Liver (tissue), 9 donors: Measurements from ENCODE around the gene DEFB118. TPM values are rescaled to one million over a fixed set of nuclear protein-coding genes. Genes with fewer than 3 reads are reported as not detected.
"Not testable (repeated sequence)": the region's sequence is repeated elsewhere in the genome, so short reads cannot be mapped to it uniquely, and the experiment has no call there.

Source experiments
- DNase-seq: peaks from one replicate; pipeline ENCODE4 v3.0.0-alpha.2; 2017; ENCODE audit warnings: low spot score
- H3K27ac ChIP-seq, 2 donors: one replicate each; pipeline ENCODE4 v1.7.0; 2013; ENCODE audit warnings: inconsistent platforms in 2 of 2, low read length in 2 of 2, control low read depth in 1 of 2, low read depth in 1 of 2, mild to moderate bottlenecking in 1 of 2
- H3K27me3 ChIP-seq, 4 donors: one replicate each; pipeline versions ENCODE4 v1.6.1 to v1.7.0; 2013; ENCODE audit warnings: low read length in 3 of 4, inconsistent platforms in 1 of 4, mild to moderate bottlenecking in 1 of 4, moderate library complexity in 1 of 4; ENCODE audit not compliant: control insufficient read depth in 4 of 4, insufficient read depth in 4 of 4
- H3K36me3 ChIP-seq, 4 donors: one replicate each; pipeline versions ENCODE4 v1.6.1 to v1.7.0; 2013; ENCODE audit warnings: low read length in 3 of 4, mild to moderate bottlenecking in 3 of 4, low read depth in 1 of 4, moderate library complexity in 1 of 4; ENCODE audit not compliant: control insufficient read depth in 4 of 4, insufficient read depth in 3 of 4
- H3K4me1 ChIP-seq, 4 donors: one replicate each; pipeline versions ENCODE4 v1.6.1 to v1.7.0; 2013; ENCODE audit warnings: low read length in 3 of 4, mild to moderate bottlenecking in 3 of 4, moderate library complexity in 1 of 4; ENCODE audit not compliant: control insufficient read depth in 4 of 4, insufficient read depth in 4 of 4
- H3K4me3 ChIP-seq, 3 donors: one replicate each; pipeline versions ENCODE4 v1.6.1 to v1.7.0; 2013; ENCODE audit warnings: low read length in 3 of 3, control low read depth in 1 of 3, low read depth in 1 of 3, mild to moderate bottlenecking in 1 of 3
- H3K9ac ChIP-seq, 2 donors: one replicate each; pipeline ENCODE4 v1.7.0; 2013; ENCODE audit warnings: low read length in 2 of 2, mild to moderate bottlenecking in 2 of 2, moderate library complexity in 2 of 2, control low read depth in 1 of 2, low read depth in 1 of 2
- H3K9me3 ChIP-seq, 4 donors: one replicate each; pipeline versions ENCODE4 v1.6.1 to v1.7.0; 2013; ENCODE audit warnings: low read length in 3 of 4; ENCODE audit not compliant: control insufficient read depth in 4 of 4
- EGR1 ChIP-seq, 2 donors: IDR thresholded peaks; 2 replicates each; pipeline ENCODE4 v1.6.1; 2016 to 2018; ENCODE audit warnings: antibody characterized with exemption in 2 of 2, low read depth in 2 of 2
- FOXA1 ChIP-seq: IDR thresholded peaks from 2 replicates; pipeline ENCODE4 v1.6.1; 2016; ENCODE audit warnings: antibody characterized with exemption
- FOXA2 ChIP-seq: IDR thresholded peaks from 2 replicates; pipeline ENCODE4 v1.6.1; 2016; ENCODE audit warnings: antibody characterized with exemption
- GABPA ChIP-seq, 2 donors: IDR thresholded peaks in 1 of 2; conservative IDR thresholded peaks in 1 of 2; 2 replicates each; pipeline ENCODE4 v1.6.1; 2016; ENCODE audit warnings: antibody characterized with exemption in 2 of 2, mild to moderate bottlenecking in 1 of 2, moderate library complexity in 1 of 2
- HNF4A ChIP-seq, 2 donors: conservative IDR thresholded peaks; 2 replicates each; pipeline ENCODE4 v1.6.1; 2016; ENCODE audit warnings: antibody characterized with exemption in 2 of 2, mild to moderate bottlenecking in 2 of 2
- HNF4G ChIP-seq: IDR thresholded peaks from 2 replicates; pipeline ENCODE4 v1.6.1; 2016; ENCODE audit warnings: antibody characterized with exemption
- JUND ChIP-seq, 2 donors: IDR thresholded peaks; 2 replicates each; pipeline ENCODE4 v1.6.1; 2016; ENCODE audit warnings: antibody characterized with exemption in 2 of 2
- MAX ChIP-seq: IDR thresholded peaks from 2 replicates; pipeline ENCODE4 v1.6.1; 2016; ENCODE audit warnings: antibody characterized with exemption
- RXRA ChIP-seq, 2 donors: IDR thresholded peaks; 2 replicates each; pipeline ENCODE4 v1.6.1; 2017 to 2018; ENCODE audit warnings: antibody characterized with exemption in 2 of 2, mild to moderate bottlenecking in 1 of 2
- SP1 ChIP-seq: IDR thresholded peaks from 2 replicates; pipeline ENCODE4 v1.6.1; 2018; ENCODE audit warnings: antibody characterized with exemption, mild to moderate bottlenecking
- TAF1 ChIP-seq: conservative IDR thresholded peaks from 2 replicates; pipeline ENCODE4 v1.6.1; 2016; ENCODE audit warnings: antibody characterized with exemption, mild to moderate bottlenecking
- YY1 ChIP-seq: IDR thresholded peaks from 2 replicates; pipeline ENCODE4 v1.6.1; 2016; ENCODE audit warnings: antibody characterized with exemption, mild to moderate bottlenecking
- WGBS: extraction: QIAGEN DNeasy Blood & Tissue Kit; methylation state at CpG from one replicate; pipeline ENCODE4 v1.1.7; 2013; 5-methylcytosine and 5-hydroxymethylcytosine counted together
- polyA plus RNA-seq, 2 donors: library from polyadenylated mRNA; stranded (reverse) in 1 of 2; unstranded in 1 of 2; fragments of 200-250 nt in 1 of 2; fragments of >200 nt in 1 of 2; fragmentation: Nextera tagmentation in 1 of 2; extraction: Ambion mirVana in 1 of 2; gene quantifications; one replicate each; pipeline versions ENCODE4 v1.2.1 to v1.2.3, GENCODE V29; 2013 to 2015
- total RNA-seq, 2 donors: library from RNA; depleted of rRNA; stranded (reverse); fragments of >200 nt; gene quantifications; one replicate each; pipeline ENCODE4 v1.2.3, GENCODE V29; 2014
- donor health status: healthy.
- donor health status: healthy.
- donor health status: healthy.
- donor health status: healthy.
- donor health status: healthy.

DEFB118 gene
- total and polyA plus RNA-seq, 4 donors: not detected

DNA sequence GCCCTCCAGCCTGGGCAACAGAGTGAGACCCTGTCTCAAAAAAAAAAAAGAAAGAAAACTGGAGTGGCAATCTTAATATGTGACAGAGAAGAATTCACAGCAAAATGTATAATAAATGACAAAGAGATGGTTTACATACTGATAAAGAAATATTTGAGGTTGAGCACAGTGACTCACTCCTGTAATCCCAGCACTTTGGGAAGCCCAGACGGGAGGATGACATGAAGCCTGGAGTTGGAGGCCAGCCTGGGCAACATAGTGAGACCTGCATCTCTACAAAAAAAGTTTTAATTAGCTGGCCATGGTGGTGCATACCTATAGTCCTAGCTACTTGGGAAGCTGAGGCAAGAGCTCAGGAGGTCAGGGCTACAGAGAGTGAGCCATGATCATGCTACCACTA, 12.4 kb upstream of the DEFB118 start:
- Histone ChIP-seq H3K27me3 (peaks cover 0 to 6% (median 0%) of the 10 kb centered on the region in 4 donors), H3K4me3 (no peak overlapping the region), H3K9ac (no peak overlapping the region), H3K36me3 (no peaks in the 10 kb centered on the region), H3K9me3 (peaks cover 0 to 3% (median 0%) of the 10 kb centered on the region in 4 donors), H3K27ac (no peak overlapping the region), H3K4me1 (no peaks in the 10 kb centered on the region)
- no peak for DNase-seq
- TF ChIP-seq MAX: no peak
- TF ChIP-seq FOXA1: no peak
- TF ChIP-seq TAF1: no peak
- TF ChIP-seq YY1: no peak
- 50% methylated on average over 1 of the region's 1 CpG for WGBS

GRCh38 chr20:31363295-31363694, 5.1 kb upstream of the DEFB118 start:
- no peak overlapping the region for H3K4me3 ChIP-seq
- no peak overlapping the region for H3K9ac ChIP-seq
- DNase-seq: no peak
- TF ChIP-seq HNF4G (no peak), SP1 (no peak)
- peaks cover 0 to 3% (median 1%) of the 10 kb centered on the region in 4 donors for H3K9me3 ChIP-seq
- 61% methylated on average over 4 of the region's 4 CpGs for WGBS
- H3K4me1 ChIP-seq: no peaks in the 10 kb centered on the region
- no peaks in the 10 kb centered on the region for H3K27me3 ChIP-seq
- H3K27ac ChIP-seq: no peak overlapping the region
- H3K36me3 ChIP-seq: no peaks in the 10 kb centered on the region

- not testable (repeated sequence) for H3K27ac ChIP-seq, H3K4me1 ChIP-seq, DNase-seq, H3K36me3 ChIP-seq, H3K27me3 ChIP-seq, H3K9ac ChIP-seq, H3K4me3 ChIP-seq, H3K9me3 ChIP-seq
- WGBS: 71% methylated on average over 5 of the region's 5 CpGs
These were observed 4.1 kb upstream of the DEFB118 start for GRCh38 chr20:31364272-31364671.

DNA sequence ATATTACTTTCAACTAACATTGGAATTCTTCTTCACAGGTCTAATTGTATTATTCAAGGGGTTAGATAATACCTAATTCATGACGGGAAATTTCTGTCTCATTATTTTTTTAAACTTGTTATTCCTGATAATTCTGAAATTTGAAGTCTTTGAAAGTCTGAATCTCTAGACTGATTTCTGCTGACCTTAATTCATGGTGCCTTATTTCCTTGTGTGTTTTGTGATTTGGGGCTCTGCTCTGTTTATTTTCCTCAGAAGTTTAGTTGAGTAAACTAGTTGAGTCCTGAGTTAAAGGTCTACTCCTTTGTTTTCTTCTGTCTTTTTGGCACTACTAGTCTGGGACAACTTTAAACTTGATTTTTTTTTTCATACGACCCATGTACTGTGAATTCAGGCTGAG, 5.9 kb downstream of the DEFB118 start:
- Histone ChIP-seq H3K36me3 (no peaks in the 10 kb centered on the region), H3K4me3 (no peak overlapping the region), H3K4me1 (no peaks in the 10 kb centered on the region), H3K9ac (no peak overlapping the region), H3K9me3 (peaks cover 0 to 5% (median 4%) of the 10 kb centered on the region in 4 donors), H3K27me3 (peaks cover 0 to 5% (median 0%) of the 10 kb centered on the region in 4 donors), H3K27ac (no peak overlapping the region)
- DNase-seq: no peak
- WGBS: 59% methylated on average over 2 of the region's 2 CpGs
- TF ChIP-seq GABPA (IDR thresholded peaks at IDR 0.05 in 1 of 2, conservative IDR thresholded peaks at IDR 0.05 in 1 of 2) (no peak), RXRA (IDR thresholded peaks at IDR 0.05) (no peak)

DNA sequence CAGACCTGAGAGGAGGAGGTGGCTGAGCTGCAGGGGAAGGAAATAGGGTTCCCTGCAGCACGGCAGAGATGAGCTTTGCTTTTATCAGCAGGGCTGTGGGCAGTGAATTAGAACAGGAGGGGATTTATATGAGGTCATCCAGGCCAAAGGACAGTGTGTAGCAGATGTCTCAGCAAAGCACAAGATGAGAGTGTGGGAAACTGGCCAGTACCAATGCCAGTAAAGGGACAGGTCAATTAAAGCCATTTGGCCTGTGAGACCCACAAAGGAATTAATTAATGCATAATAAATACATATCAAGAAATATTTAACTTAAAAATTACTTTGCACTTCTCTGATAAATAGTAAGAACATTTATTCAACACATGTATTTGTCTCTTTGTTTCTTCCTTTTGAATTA, 22.1 kb downstream of the DEFB118 start, which contains the start of gene DEFB119:
Gene DEFB119, minus strand, starts transcription at position 101 of the 400 bp plus-strand sequence. CDS start 107 bp downstream, outside the sequence.
- H3K27me3 ChIP-seq: peaks cover 0 to 3% (median under 1%) of the 10 kb centered on the region in 4 donors

More for the DNA sequence above, 22.1 kb downstream of the DEFB118 start, which contains the start of gene DEFB119:
- H3K36me3 ChIP-seq: no peaks in the 10 kb centered on the region
- H3K27ac ChIP-seq: no peak within 1 kb of the TSS
- no peaks in the 10 kb centered on the region for H3K4me1 ChIP-seq
- 33% methylated on average over 1 of the region's 1 CpG for WGBS
- no peak within 1 kb of the TSS for H3K9ac ChIP-seq
- H3K4me3 ChIP-seq: no peak within 1 kb of the TSS
- H3K9me3 ChIP-seq: peaks cover 0 to 2% (median 0%) of the 10 kb centered on the region in 4 donors
- TF ChIP-seq HNF4G: no peak
- TF ChIP-seq MAX: no peak
- TF ChIP-seq FOXA2: no peak
- no peak for TF ChIP-seq EGR1 (IDR thresholded peaks at IDR 0.05; ENCODE audit: low read depth in 2 of 2)
- no peak for TF ChIP-seq JUND (IDR thresholded peaks at IDR 0.05)
- no peak for TF ChIP-seq HNF4A (conservative IDR thresholded peaks at IDR 0.05)
- no peak for DNase-seq
